H9 (cell line): Measurements from ENCODE around the gene PRKAG3. TPM values are rescaled to one million over a fixed set of nuclear protein-coding genes. Genes with fewer than 3 reads are reported as not detected.

Experiments
- DNase-seq: peaks from one replicate; pipeline ENCODE4 v3.0.0-alpha.2; 2017
- H2AFZ ChIP-seq: one replicate; pipeline ENCODE4 v1.6.1; 2013; ENCODE audit warnings: mild to moderate bottlenecking, low read length, control low read depth, moderate library complexity
- H2AK5ac ChIP-seq: 2 replicates; pipeline ENCODE4 v1.6.1; 2013; ENCODE audit warnings: low read length, control low read depth, mixed read lengths; ENCODE audit not compliant: insufficient read length
- H2BK120ac ChIP-seq: one replicate; pipeline ENCODE4 v1.6.1; 2013; ENCODE audit warnings: low read depth, mild to moderate bottlenecking, low read length, control low read depth, inconsistent platforms; ENCODE audit not compliant: poor library complexity, severe bottlenecking
- H2BK12ac ChIP-seq: 2 replicates; pipeline ENCODE4 v1.6.1; 2013; ENCODE audit warnings: low read length, control low read depth, mixed read lengths, low read depth; ENCODE audit not compliant: insufficient read length
- H2BK15ac ChIP-seq: 2 replicates; pipeline ENCODE4 v1.6.1; 2013; ENCODE audit warnings: low read depth, low read length, control low read depth
- H2BK20ac ChIP-seq: one replicate; pipeline ENCODE4 v1.6.1; 2013; ENCODE audit warnings: low read depth, mild to moderate bottlenecking, low read length, control low read depth, inconsistent platforms; ENCODE audit not compliant: poor library complexity, severe bottlenecking
- H2BK5ac ChIP-seq: 2 replicates; pipeline ENCODE4 v1.6.1; 2013; ENCODE audit warnings: low read length, control low read depth, mixed read lengths; ENCODE audit not compliant: insufficient read length
- H3K14ac ChIP-seq: 2 replicates; pipeline ENCODE4 v1.6.1; 2013; ENCODE audit warnings: low read length, control low read depth; ENCODE audit not compliant: insufficient read depth
- H3K18ac ChIP-seq: 2 replicates; pipeline ENCODE4 v1.6.1; 2013; ENCODE audit warnings: low read depth, mild to moderate bottlenecking, mixed read lengths, low read length, control low read depth; ENCODE audit not compliant: insufficient read length
- H3K23ac ChIP-seq: 2 replicates; pipeline ENCODE4 v1.6.1; 2013; ENCODE audit warnings: low read length, control low read depth, mixed read lengths, low read depth; ENCODE audit not compliant: insufficient read length
- H3K23me2 ChIP-seq: 2 replicates; pipeline ENCODE4 v1.6.1; 2013; ENCODE audit warnings: low read depth, mild to moderate bottlenecking, mixed read lengths, low read length, control low read depth; ENCODE audit not compliant: insufficient read length, poor library complexity, severe bottlenecking
- H3K27ac ChIP-seq: 2 replicates; pipeline ENCODE4 v1.5.1; 2013; ENCODE audit warnings: low read length, control low read depth, mixed read lengths, low read depth; ENCODE audit not compliant: insufficient read length
- H3K27me3 ChIP-seq: 2 replicates; pipeline ENCODE4 v1.6.1; 2013; ENCODE audit warnings: low read length, control low read depth, inconsistent platforms; ENCODE audit not compliant: insufficient read depth
- H3K4ac ChIP-seq: 2 replicates; pipeline ENCODE4 v1.6.1; 2013; ENCODE audit warnings: low read depth, mild to moderate bottlenecking, control low read depth, inconsistent platforms, low read length, moderate library complexity
- H3K4me1 ChIP-seq: 2 replicates; pipeline ENCODE4 v1.6.1; 2013; ENCODE audit warnings: low read length, control low read depth, inconsistent platforms; ENCODE audit not compliant: insufficient read depth
- H3K4me2 ChIP-seq: 2 replicates; pipeline ENCODE4 v1.6.1; 2013; ENCODE audit warnings: low read length, control low read depth, mixed read lengths; ENCODE audit not compliant: insufficient read length, insufficient read depth
- H3K56ac ChIP-seq: 2 replicates; pipeline ENCODE4 v1.6.1; 2013; ENCODE audit warnings: low read depth, mild to moderate bottlenecking, mixed read lengths, low read length, control low read depth; ENCODE audit not compliant: insufficient read length
- H3K79me1 ChIP-seq: 2 replicates; pipeline ENCODE4 v1.6.1; 2013; ENCODE audit warnings: low read depth, mild to moderate bottlenecking, moderate library complexity, low read length, control low read depth, inconsistent platforms; ENCODE audit not compliant: insufficient read depth, poor library complexity, severe bottlenecking
- H3K79me2 ChIP-seq: 2 replicates; pipeline ENCODE4 v1.6.1; 2013; ENCODE audit warnings: low read length, control low read depth, inconsistent platforms; ENCODE audit not compliant: insufficient read depth
- H3K9ac ChIP-seq: 2 replicates; pipeline ENCODE4 v1.6.1; 2013; ENCODE audit warnings: low read length, control low read depth, mixed read lengths; ENCODE audit not compliant: insufficient read length; ENCODE audit errors: extremely low read depth
- H3K9me3 ChIP-seq: one replicate; pipeline ENCODE4 v1.6.1; 2013; ENCODE audit warnings: low read depth, low read length, inconsistent platforms; ENCODE audit not compliant: control insufficient read depth
- H3T11ph ChIP-seq: one replicate; pipeline ENCODE4 v1.6.1; 2013; ENCODE audit warnings: mild to moderate bottlenecking, low read length, control low read depth, inconsistent platforms
- H4K20me1 ChIP-seq: one replicate; pipeline ENCODE4 v1.6.1; 2013; ENCODE audit not compliant: control insufficient read depth, insufficient read length, insufficient read depth
- H4K5ac ChIP-seq: 2 replicates; pipeline ENCODE4 v1.6.1; 2013; ENCODE audit warnings: low read depth, mild to moderate bottlenecking, mixed read lengths, low read length, control low read depth; ENCODE audit not compliant: insufficient read length
- H4K8ac ChIP-seq: replicated peaks from 2 replicates; pipeline ENCODE4 v1.6.1; 2013; ENCODE audit warnings: low read length, control low read depth, mixed read lengths, low read depth; ENCODE audit not compliant: insufficient read length
- H4K91ac ChIP-seq: 2 replicates; pipeline ENCODE4 v1.6.1; 2013; ENCODE audit warnings: low read depth, mild to moderate bottlenecking, moderate library complexity, mixed read lengths, low read length, control low read depth; ENCODE audit not compliant: insufficient read length
- H3K27ac Mint-ChIP-seq, 3 experiments: 2 replicates in 2 of 3; 3 replicates in 1 of 3; pipeline ENCODE4 v1.8.0; 2020 to 2021; ENCODE audit warnings: mixed read lengths in 3 of 3, mild to moderate bottlenecking in 1 of 3, moderate library complexity in 1 of 3
- H3K27me3 Mint-ChIP-seq: 2 replicates; pipeline ENCODE4 v1.8.0; 2021; ENCODE audit warnings: low read depth, mild to moderate bottlenecking, moderate library complexity, mixed read lengths
- H3K36me3 Mint-ChIP-seq, 3 experiments: 2 replicates in 2 of 3; 3 replicates in 1 of 3; pipeline ENCODE4 v1.8.0; 2020 to 2021; ENCODE audit warnings: low read depth in 3 of 3, mixed read lengths in 3 of 3; ENCODE audit not compliant: insufficient read depth in 1 of 3
- H3K4me1 Mint-ChIP-seq, 2 experiments: 2 replicates each; pipeline ENCODE4 v1.8.0; 2020; ENCODE audit warnings: mixed read lengths in 2 of 2
- H3K4me3 Mint-ChIP-seq, 2 experiments: 2 replicates in 1 of 2; 3 replicates in 1 of 2; pipeline ENCODE4 v1.8.0; 2020 to 2021; ENCODE audit warnings: mild to moderate bottlenecking in 2 of 2, mixed read lengths in 2 of 2, moderate library complexity in 1 of 2
- H3K9me3 Mint-ChIP-seq, 2 experiments: 2 replicates in 1 of 2; 3 replicates in 1 of 2; pipeline ENCODE4 v1.8.0; 2020; ENCODE audit warnings: mild to moderate bottlenecking in 2 of 2, mixed read lengths in 2 of 2, moderate library complexity in 1 of 2
- CTCF ChIP-seq: fragments of 200-600 bp; sonication (generic); conservative IDR thresholded peaks from 3 replicates; pipeline ENCODE4 v1.8.0; 2021; ENCODE audit warnings: antibody characterized with exemption, mild to moderate bottlenecking
- WGBS: extraction: QIAGEN DNeasy Blood & Tissue Kit; methylation state at CpG from one replicate; pipeline ENCODE4 v1.1.7; 2013; ENCODE audit warnings: missing lambda C conversion rate, low lambda C conversion rate, mixed read lengths; ENCODE audit not compliant: insufficient read length; ENCODE audit errors: extremely low coverage; 5-methylcytosine and 5-hydroxymethylcytosine counted together
- total RNA-seq: library from RNA; stranded (reverse); gene quantifications from 2 replicates; pipeline ENCODE4 v1.2.1, GENCODE V29; 2021

PRKAG3 gene
- total RNA-seq, 1 experiment from 2014 or later = not detected

DNA sequence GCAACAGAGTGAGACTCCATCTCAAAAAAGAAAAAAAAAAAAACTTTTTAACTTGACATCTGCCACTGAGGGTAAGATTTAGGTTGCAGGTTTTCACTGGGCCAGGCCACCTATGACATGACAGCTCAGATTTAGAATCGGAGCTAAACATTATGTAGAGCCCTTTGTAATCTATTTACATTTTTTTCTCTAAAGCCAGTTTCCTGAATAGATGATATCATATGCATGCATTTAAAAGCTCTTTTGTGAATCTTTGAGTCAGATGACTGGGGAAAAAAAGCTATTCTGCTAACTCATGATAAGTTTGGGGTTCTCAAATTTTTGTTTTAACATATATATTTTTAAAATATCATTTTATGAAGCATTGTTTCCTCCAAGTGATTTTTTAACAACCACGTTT, 21.3 kb downstream of the PRKAG3 start:
- WGBS = no CpG with 5 or more reads among the region's 2 CpGs
- Histone ChIP-seq H4K5ac (no peak overlapping the region), H4K8ac (no peak overlapping the region), H3K14ac (no peak overlapping the region), H2BK12ac (no peak overlapping the region), H3K9ac (no peak overlapping the region), H3K9me3 (no peaks in the 10 kb centered on the region), H3T11ph (no peak overlapping the region), H3K23ac (no peak overlapping the region), H3K27ac (no peak overlapping the region), H2BK15ac (no peak overlapping the region), H2BK5ac (no peak overlapping the region), H2AK5ac (no peak overlapping the region), H3K79me2 (no peaks in the 10 kb centered on the region), H2AFZ (no peak overlapping the region), H3K4ac (no peak overlapping the region), H3K18ac (no peak overlapping the region), H3K4me2 (no peak overlapping the region), H3K27me3 (no peaks in the 10 kb centered on the region), H2BK120ac (no peak overlapping the region), H4K20me1 (no peaks in the 10 kb centered on the region), H2BK20ac (no peak overlapping the region), H3K79me1 (no peaks in the 10 kb centered on the region), H3K23me2 (no peaks in the 10 kb centered on the region), H3K4me1 (peaks cover 3% of the 10 kb centered on the region; the same call in 1 of the 2 replicates), H4K91ac (no peak overlapping the region), H3K56ac (no peak overlapping the region)
- TF ChIP-seq CTCF = no peak
- Mint-ChIP-seq H3K36me3 (peaks cover 0 to 1% (median 0%) of the 10 kb centered on the region in 3 experiments; a peak in 2 of 7 replicates), H3K4me1 (peaks cover 13 to 14% of the 10 kb centered on the region in 2 experiments), H3K9me3 (peaks cover 0 to under 1% of the 10 kb centered on the region in 2 experiments; a peak in 2 of 5 replicates), H3K27ac (no peak overlapping the region), H3K27me3 (no peaks in the 10 kb centered on the region), H3K4me3 (no peak overlapping the region)
- no peak for DNase-seq
